Glutamatergic neuron (in vitro differentiated cells): Measurements from ENCODE around the gene SLC26A1. TPM values are rescaled to one million over a fixed set of nuclear protein-coding genes. Genes with fewer than 3 reads are reported as not detected.

Experiments
- DNase-seq: peaks from one replicate; pipeline ENCODE4 v3.0.0; 2022
- H3K27ac Mint-ChIP-seq: one replicate; pipeline ENCODE4 v1.8.0; 2020; ENCODE audit warnings: mild to moderate bottlenecking, mixed read lengths, inconsistent platforms; ENCODE audit not compliant: unreplicated experiment
- H3K27me3 Mint-ChIP-seq: one replicate; pipeline ENCODE4 v1.8.0; 2020; ENCODE audit warnings: mild to moderate bottlenecking, moderate library complexity, mixed read lengths, inconsistent platforms; ENCODE audit not compliant: unreplicated experiment
- H3K36me3 Mint-ChIP-seq: one replicate; pipeline ENCODE4 v1.8.0; 2020; ENCODE audit warnings: mild to moderate bottlenecking, mixed read lengths, inconsistent platforms; ENCODE audit not compliant: unreplicated experiment
- H3K4me1 Mint-ChIP-seq: one replicate; pipeline ENCODE4 v1.8.0; 2020; ENCODE audit warnings: mild to moderate bottlenecking, low read depth, mixed read lengths, inconsistent platforms; ENCODE audit not compliant: unreplicated experiment
- H3K4me3 Mint-ChIP-seq: one replicate; pipeline ENCODE4 v1.8.0; 2020; ENCODE audit warnings: mild to moderate bottlenecking, mixed read lengths, inconsistent platforms; ENCODE audit not compliant: unreplicated experiment
- H3K9me3 Mint-ChIP-seq: one replicate; pipeline ENCODE4 v1.8.0; 2020; ENCODE audit warnings: mild to moderate bottlenecking, moderate library complexity, mixed read lengths, inconsistent platforms; ENCODE audit not compliant: unreplicated experiment
- CTCF ChIP-seq: fragments of 200-600 bp; sonication (generic); IDR thresholded peaks from one replicate; pipeline ENCODE4 v1.5.0; 2021; ENCODE audit not compliant: partially characterized antibody, unreplicated experiment
- total RNA-seq: library from RNA; stranded (reverse); fragmentation: NEBNext Ultra II Directional; extraction: Animal tissue kit (Norgen Biotek cat#: 25700); gene quantifications from one replicate; pipeline ENCODE4 v1.2.1, GENCODE V29; 2021; ENCODE audit not compliant: unreplicated experiment

The SLC26A1 gene
- total RNA-seq, 1 donor from 2014 or later, result 0.54 TPM

GRCh38 chr4:1040344-1041146 lies 47.3 kb upstream of the SLC26A1 start:
- Mint-ChIP-seq H3K4me3 (no peak overlapping the region), H3K4me1 (no peaks in the 10 kb centered on the region), H3K27ac (no peak overlapping the region), H3K36me3 (no peaks in the 10 kb centered on the region), H3K9me3 (peaks cover 2% of the 10 kb centered on the region), H3K27me3 (peaks cover 6% of the 10 kb centered on the region)
- TF ChIP-seq CTCF, result no peak
- no peak for DNase-seq

GRCh38 chr4:1039493-1040343 lies 46.5 kb upstream of the SLC26A1 start:
- Mint-ChIP-seq H3K9me3 (peaks cover 3% of the 10 kb centered on the region), H3K27me3 (peaks cover 8% of the 10 kb centered on the region), H3K4me3 (no peak overlapping the region), H3K36me3 (no peaks in the 10 kb centered on the region), H3K27ac (no peak overlapping the region), H3K4me1 (no peaks in the 10 kb centered on the region)
- TF ChIP-seq CTCF, result no peak
- no peak for DNase-seq

- no peaks in the 10 kb centered on the region for H3K4me1 Mint-ChIP-seq
- H3K27me3 Mint-ChIP-seq, result peaks cover 8% of the 10 kb centered on the region
- H3K27ac Mint-ChIP-seq, result no peak overlapping the region
- no peak for DNase-seq
- H3K4me3 Mint-ChIP-seq, result no peak overlapping the region
- TF ChIP-seq CTCF, result no peak
- H3K36me3 Mint-ChIP-seq, result no peaks in the 10 kb centered on the region
- H3K9me3 Mint-ChIP-seq, result peaks cover 4% of the 10 kb centered on the region
Observed at GRCh38 chr4:1038948-1039492, 45.8 kb upstream of the SLC26A1 start.

- no peak for TF ChIP-seq CTCF
- Mint-ChIP-seq H3K27me3 (peaks cover 4% of the 10 kb centered on the region), H3K4me3 (no peak overlapping the region), H3K27ac (no peak overlapping the region), H3K9me3 (peaks cover 2% of the 10 kb centered on the region), H3K4me1 (no peaks in the 10 kb centered on the region), H3K36me3 (no peaks in the 10 kb centered on the region)
- DNase-seq, result no peak
Observed at GRCh38 chr4:1036976-1037810, 44.0 kb upstream of the SLC26A1 start.
